Measurements from ENCODE around the gene KTN1. TPM values are rescaled to one million over a fixed set of nuclear protein-coding genes. Genes with fewer than 3 reads are reported as not detected.

Gene KTN1
- total RNA-seq, 1 donor: 210 TPM

DNA sequence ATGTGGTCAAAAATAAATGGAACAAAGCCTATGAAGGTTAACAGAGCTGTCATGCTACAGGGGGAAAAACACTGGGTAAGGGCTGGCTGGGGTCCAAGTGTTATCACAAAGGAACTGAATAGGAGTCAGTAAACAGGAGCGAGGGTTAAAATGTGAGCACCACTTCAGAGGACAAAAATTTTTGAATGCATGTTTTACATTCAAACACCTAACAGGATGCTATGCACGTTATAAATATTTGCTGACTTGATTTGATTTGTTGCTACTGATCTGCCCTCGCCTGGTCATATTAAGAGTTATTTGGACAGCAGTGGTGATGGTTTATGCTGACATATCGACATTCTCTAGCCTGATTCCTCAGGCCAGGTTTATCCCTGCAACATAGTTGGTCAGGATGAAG, 7.4 kb upstream of the KTN1 start:
- TF ChIP-seq, protein P1, sequence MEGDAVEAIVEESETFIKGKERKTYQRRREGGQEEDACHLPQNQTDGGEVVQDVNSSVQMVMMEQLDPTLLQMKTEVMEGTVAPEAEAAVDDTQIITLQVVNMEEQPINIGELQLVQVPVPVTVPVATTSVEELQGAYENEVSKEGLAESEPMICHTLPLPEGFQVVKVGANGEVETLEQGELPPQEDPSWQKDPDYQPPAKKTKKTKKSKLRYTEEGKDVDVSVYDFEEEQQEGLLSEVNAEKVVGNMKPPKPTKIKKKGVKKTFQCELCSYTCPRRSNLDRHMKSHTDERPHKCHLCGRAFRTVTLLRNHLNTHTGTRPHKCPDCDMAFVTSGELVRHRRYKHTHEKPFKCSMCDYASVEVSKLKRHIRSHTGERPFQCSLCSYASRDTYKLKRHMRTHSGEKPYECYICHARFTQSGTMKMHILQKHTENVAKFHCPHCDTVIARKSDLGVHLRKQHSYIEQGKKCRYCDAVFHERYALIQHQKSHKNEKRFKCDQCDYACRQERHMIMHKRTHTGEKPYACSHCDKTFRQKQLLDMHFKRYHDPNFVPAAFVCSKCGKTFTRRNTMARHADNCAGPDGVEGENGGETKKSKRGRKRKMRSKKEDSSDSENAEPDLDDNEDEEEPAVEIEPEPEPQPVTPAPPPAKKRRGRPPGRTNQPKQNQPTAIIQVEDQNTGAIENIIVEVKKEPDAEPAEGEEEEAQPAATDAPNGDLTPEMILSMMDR (IDR thresholded peaks at IDR 0.05; ENCODE audit: insufficient read depth, low read length): no peak
- no peak for DNase-seq (ENCODE audit: low read depth)
- H3K4me3 ChIP-seq (ENCODE audit: low read depth, low read length): no peak overlapping the region

DNA sequence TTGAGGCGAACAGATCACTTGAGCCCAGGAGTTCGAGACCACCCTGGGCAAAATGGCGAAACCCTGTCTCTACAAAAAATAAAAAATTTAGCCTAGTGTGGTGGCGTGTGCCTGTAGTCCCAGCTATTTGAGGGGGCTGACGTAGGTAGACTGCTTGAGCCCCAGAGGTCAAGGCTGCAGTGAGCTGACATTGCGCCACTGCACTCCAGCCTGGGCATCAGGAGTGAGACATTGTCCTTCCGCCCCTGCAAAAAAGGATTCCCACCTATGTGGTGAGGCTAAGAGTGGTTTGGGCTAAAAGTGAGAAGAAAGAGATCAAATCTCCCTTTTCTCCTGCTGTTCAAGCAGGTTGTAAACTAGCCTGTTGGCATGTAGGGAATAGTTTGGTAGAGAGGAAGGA, 5.0 kb upstream of the KTN1 start:
- no peak for DNase-seq (ENCODE audit: low read depth)
- TF ChIP-seq, protein P1 (IDR thresholded peaks at IDR 0.05; ENCODE audit: insufficient read depth, low read length): no peak
- no peak overlapping the region for H3K4me3 ChIP-seq (ENCODE audit: low read depth, low read length)

DNA sequence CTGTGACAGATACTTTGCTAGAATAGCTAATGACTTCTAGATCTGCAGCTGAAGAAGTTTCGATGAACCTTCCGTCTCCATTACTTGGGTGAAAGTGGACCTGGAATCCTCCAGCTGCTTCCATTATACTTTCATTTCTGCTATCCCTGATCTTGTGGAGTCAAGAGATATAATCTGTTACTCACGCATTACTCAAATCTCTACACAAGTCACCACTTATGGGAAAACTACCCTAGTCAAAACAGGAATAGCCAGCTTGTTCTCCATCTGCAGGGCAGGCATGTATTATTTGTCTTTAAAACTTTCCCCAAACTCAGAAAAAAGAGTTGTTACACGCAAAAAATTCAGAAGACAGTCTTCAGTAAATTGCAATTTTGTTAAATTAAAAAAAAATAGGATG, 2.8 kb upstream of the KTN1 start:
- peak; percentile 39 for DNase-seq (ENCODE audit: low read depth)
- H3K4me3 ChIP-seq (ENCODE audit: low read depth, low read length): no peak overlapping the region
- TF ChIP-seq, protein P1 (IDR thresholded peaks at IDR 0.05; ENCODE audit: insufficient read depth, low read length): no peak

DNA sequence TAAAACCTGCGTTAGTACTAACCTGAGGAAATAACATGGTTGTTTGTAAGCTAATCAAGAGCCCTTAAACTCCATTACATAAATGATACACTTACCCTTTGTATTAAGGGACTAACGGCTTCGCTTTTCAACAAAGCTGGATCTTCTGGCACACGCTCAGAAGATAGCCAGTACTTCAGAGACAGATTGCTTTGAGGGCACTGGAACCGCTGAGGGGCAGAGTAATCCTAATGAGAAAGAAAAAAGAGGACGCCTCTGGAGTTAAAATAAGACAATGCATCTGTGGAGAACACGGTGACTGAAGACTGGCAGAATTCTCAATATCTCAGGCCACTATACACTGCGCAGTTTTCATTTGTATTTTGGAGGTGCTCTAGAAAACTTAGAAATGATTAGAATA, 1.5 kb upstream of the KTN1 start:
- no peak for DNase-seq (ENCODE audit: low read depth)
- TF ChIP-seq, protein P1 (IDR thresholded peaks at IDR 0.05; ENCODE audit: insufficient read depth, low read length): no peak
- H3K4me3 ChIP-seq (ENCODE audit: low read depth, low read length): peak overlapping the region; percentile 86

DNA sequence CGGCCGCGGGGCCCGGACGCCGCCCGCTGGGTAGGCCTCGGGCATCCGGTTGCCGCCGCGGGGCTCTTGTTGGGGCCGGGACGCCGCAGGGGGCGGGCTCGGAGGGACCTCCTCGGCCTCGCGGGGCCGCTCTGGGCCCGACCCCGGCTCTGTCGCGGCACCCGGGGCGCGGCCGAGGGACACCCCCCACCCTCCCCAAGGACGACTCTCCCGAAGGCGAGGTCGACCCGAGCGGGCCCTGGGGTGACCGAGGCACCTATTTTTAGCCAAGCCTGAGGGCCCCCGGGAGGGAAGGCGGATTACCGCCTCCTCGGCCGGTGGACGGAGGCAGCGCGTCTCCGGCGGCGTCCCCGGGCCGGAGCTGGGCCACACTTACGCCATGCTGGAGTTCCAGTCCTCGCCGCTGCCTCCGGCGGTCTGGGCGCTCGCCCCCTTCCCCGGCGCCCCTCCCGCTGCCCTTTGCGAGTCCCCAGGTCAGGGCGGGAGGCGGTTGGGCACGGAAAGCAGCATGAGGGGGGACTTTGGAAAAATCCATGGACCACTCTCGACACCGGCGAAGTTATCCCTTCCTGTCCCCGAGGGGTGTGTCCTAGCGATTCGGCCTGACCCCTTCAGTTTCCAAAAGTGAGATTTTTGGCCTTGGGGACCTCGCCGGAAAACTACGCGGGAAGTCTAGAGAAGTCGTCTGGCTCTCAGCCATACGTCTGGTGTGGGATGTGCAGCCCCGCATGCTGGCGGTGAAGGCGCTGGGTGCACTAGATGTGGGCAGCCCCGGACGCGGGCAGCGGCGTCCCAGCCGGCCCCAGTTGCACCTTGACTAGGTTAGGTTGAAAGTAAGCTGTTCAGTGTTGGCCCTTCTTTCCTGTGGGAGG, 699 bp downstream of the KTN1 start:
- TF ChIP-seq, protein P1 (IDR thresholded peaks at IDR 0.05; ENCODE audit: insufficient read depth, low read length): no peak
- H3K4me3 ChIP-seq (ENCODE audit: low read depth, low read length): peak overlapping the region; percentile 83
- DNase-seq (ENCODE audit: low read depth): peak; percentile 40

DNA sequence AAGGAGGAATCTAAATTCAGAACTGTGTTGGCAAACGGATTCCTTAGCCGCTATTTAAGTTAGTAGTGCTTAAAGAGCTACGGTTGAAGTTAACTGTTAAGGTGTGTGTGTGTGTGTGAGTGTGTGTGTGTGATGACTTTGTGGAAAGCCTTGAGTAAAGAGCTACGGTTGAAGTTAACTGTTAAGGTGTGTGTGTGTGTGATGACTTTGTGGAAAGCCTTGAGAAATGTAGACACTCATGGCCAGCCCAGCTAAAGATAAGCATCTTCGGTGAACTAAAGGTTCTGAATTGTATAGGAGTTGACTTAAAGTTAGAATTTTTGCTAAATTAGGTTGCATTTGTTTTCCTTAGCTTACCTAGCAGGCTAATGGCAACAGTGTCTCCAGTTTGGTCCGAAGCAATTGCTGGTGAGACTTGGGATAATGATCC, 1.4 kb downstream of the KTN1 start:
- peak overlapping the region; percentile 83 for H3K4me3 ChIP-seq (ENCODE audit: low read depth, low read length)
- TF ChIP-seq, protein P1 (IDR thresholded peaks at IDR 0.05; ENCODE audit: insufficient read depth, low read length): no peak
- DNase-seq (ENCODE audit: low read depth): peak; percentile 36

Data from fibroblast of the aortic adventitia (primary cell).